OCI-LY3 (cell line): ENCODE results near the gene OTOA.
"Not testable (repeated sequence)": the region's sequence is repeated elsewhere in the genome, so short reads cannot be mapped to it uniquely, and the experiment has no call there.

Experiments
- H2AFZ ChIP-seq: fragments of 200-600, 300-600 bp; shearing (Covaris generic); 2 replicates; pipeline ENCODE4 v1.6.0; 2014; ENCODE audit warnings: antibody characterized with exemption, low read depth, low read length
- H3K27ac ChIP-seq: fragments of 200-600, 300-600 bp; sonication (generic); 2 replicates; pipeline ENCODE4 v1.5.1; 2014; ENCODE audit warnings: mild to moderate bottlenecking, low read length, moderate library complexity, mixed read lengths
- H3K27me3 ChIP-seq: fragments of 200-600, 300-600 bp; sonication (generic); 2 replicates; pipeline ENCODE4 v1.6.1; 2014; ENCODE audit warnings: low read depth, low read length, mixed read lengths
- H3K36me3 ChIP-seq: fragments of 200-600, 300-600 bp; sonication (generic); replicated peaks from 2 replicates; pipeline ENCODE3; 2014; ENCODE audit warnings: low read depth, low read length, mixed read lengths
- H3K4me1 ChIP-seq: fragments of 300-600, 200-600 bp; sonication (generic); 2 replicates; pipeline ENCODE4 v1.6.1; 2014; ENCODE audit warnings: low read length, mixed read lengths
- H3K4me2 ChIP-seq: fragments of 200-600, 300-600 bp; sonication (generic); 2 replicates; pipeline ENCODE4 v1.6.1; 2014; ENCODE audit warnings: low read length, mixed read lengths
- H3K4me3 ChIP-seq: fragments of 300-600, 200-600 bp; sonication (generic); 2 replicates; pipeline ENCODE4 v1.5.1; 2014; ENCODE audit warnings: antibody characterized with exemption, mild to moderate bottlenecking, low read length, moderate library complexity
- H3K79me2 ChIP-seq: fragments of 300-600, 200-600 bp; shearing (Covaris generic); 2 replicates; pipeline ENCODE4 v1.6.1; 2014; ENCODE audit warnings: mild to moderate bottlenecking, low read length, mixed read lengths
- H3K9ac ChIP-seq: fragments of 300-600, 200-600 bp; shearing (Covaris generic); 2 replicates; pipeline ENCODE4 v1.6.0; 2014; ENCODE audit warnings: mild to moderate bottlenecking, low read length, moderate library complexity
- H3K9me3 ChIP-seq: fragments of 200-600, 300-600 bp; shearing (Covaris generic); 2 replicates; pipeline ENCODE4 v1.6.1; 2014; ENCODE audit warnings: low read length, mixed read lengths; ENCODE audit not compliant: insufficient read depth
- H4K20me1 ChIP-seq: fragments of 200-600, 300-600 bp; sonication (generic); 2 replicates; pipeline ENCODE4 v1.6.1; 2016; ENCODE audit warnings: low read length, mixed read lengths; ENCODE audit not compliant: insufficient read depth
- EZH2phosphoT487 ChIP-seq: fragments of 200-600 bp; shearing (Covaris generic); IDR thresholded peaks from 2 replicates; pipeline ENCODE4 v1.6.1; 2018; ENCODE audit warnings: antibody characterized with exemption, mixed run types, low read depth
- TF ChIP-seq, protein P1 (sequence below): fragments of 200-600, 300-600 bp; sonication (generic); IDR thresholded peaks from 2 replicates; pipeline ENCODE4 v1.5.1; 2014; ENCODE audit warnings: antibody characterized with exemption, low read length, low read depth

OTOA gene

DNA sequence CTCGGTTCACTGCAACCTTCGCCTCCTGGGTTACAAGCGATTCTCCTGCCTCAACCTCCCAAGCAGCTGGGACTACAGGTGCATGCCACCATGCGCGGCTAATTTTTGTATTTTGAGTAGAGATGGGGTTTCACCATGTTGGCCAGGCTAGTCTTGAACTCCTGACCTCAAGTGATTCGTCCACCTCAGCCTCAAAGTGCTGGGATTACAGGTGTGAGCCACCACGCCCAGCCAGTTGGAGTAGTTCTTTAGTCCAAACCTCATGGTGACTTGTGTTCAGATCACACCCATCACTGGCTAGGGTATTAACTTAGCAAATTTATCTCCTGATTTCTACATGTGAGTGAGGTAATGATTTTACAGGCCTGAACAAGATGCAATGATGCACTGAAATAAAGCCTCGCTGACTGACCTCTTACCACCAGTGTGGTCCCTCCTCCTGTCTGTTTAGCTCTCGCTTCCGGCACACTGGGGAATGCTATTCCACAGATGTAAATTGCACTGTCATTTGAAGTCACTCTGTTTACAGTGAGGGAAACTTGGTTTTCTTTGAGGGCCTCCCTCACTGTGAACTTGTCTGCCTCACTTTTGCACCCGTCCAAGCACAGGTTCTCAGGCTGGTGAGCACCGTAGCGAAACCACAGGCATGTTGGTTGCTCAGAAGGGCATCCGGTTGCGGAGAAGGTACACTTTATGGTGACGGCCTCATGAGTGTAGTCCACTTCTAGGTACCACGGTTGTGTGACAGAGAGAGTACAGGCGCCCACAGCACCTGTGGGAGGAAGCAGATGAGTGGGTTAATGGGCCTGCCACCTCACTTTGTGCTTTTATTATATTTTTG lies 16.8 kb upstream of the OTOA start:
- peak overlapping the region; percentile 74; the same call in 1 of the 2 replicates for H3K9ac ChIP-seq
- peak overlapping the region; percentile 95 for H3K27ac ChIP-seq

DNA sequence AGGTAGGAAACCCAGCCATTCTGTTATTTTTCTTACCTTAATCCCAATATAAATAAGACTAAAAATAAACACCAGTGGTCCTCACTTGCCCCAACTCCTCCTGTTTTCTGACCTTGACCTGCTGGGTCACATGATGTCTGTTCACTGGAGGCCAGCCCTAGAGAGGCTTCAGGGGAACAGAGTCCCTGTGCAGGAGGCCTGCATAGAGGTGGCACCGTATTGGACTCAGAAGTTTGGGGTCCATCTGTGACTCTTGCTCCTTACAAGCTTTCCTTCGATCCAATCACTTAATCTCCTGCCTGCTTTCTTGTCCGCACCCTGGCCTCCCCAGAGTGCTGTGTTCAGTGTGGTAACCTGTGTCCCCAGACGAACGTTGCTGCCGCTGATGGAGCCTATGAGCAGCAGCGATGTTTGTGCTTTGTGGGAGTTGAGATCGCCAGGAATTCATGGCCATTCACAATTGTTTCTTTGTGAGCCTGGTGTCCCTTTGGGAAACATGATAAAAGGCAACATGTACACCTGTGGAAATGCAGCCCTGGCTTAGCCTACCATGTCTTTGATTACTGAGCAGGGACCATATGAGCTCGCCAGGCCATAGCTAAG lies 16.1 kb upstream of the OTOA start:
- Histone ChIP-seq H3K9me3 (no peaks in the 10 kb centered on the region), H3K4me1 (peaks cover 66% of the 10 kb centered on the region), H3K27me3 (no peaks in the 10 kb centered on the region), H3K79me2 (peaks cover 31% of the 10 kb centered on the region), H3K4me2 (peak overlapping the region; percentile 82), H3K4me3 (no peak overlapping the region), H2AFZ (no peak overlapping the region), H3K36me3 (no peaks in the 10 kb centered on the region), H3K9ac (peak overlapping the region; percentile 74; the same call in 1 of the 2 replicates), H3K27ac (peak overlapping the region; percentile 95), H4K20me1 (no peaks in the 10 kb centered on the region)
- no peak for TF ChIP-seq EZH2phosphoT487
- TF ChIP-seq, protein P1, sequence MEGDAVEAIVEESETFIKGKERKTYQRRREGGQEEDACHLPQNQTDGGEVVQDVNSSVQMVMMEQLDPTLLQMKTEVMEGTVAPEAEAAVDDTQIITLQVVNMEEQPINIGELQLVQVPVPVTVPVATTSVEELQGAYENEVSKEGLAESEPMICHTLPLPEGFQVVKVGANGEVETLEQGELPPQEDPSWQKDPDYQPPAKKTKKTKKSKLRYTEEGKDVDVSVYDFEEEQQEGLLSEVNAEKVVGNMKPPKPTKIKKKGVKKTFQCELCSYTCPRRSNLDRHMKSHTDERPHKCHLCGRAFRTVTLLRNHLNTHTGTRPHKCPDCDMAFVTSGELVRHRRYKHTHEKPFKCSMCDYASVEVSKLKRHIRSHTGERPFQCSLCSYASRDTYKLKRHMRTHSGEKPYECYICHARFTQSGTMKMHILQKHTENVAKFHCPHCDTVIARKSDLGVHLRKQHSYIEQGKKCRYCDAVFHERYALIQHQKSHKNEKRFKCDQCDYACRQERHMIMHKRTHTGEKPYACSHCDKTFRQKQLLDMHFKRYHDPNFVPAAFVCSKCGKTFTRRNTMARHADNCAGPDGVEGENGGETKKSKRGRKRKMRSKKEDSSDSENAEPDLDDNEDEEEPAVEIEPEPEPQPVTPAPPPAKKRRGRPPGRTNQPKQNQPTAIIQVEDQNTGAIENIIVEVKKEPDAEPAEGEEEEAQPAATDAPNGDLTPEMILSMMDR = no peak

More for the DNA sequence above, 16.8 kb upstream of the OTOA start:
- Histone ChIP-seq H3K4me1 (peaks cover 66% of the 10 kb centered on the region), H3K36me3 (no peaks in the 10 kb centered on the region), H3K4me2 (peak overlapping the region; percentile 82), H3K27me3 (no peaks in the 10 kb centered on the region), H3K4me3 (peak overlapping the region; percentile 61), H2AFZ (no peak overlapping the region), H3K79me2 (peaks cover 31% of the 10 kb centered on the region), H4K20me1 (no peaks in the 10 kb centered on the region), H3K9me3 (no peaks in the 10 kb centered on the region)
- TF ChIP-seq, protein P1 = no peak
- no peak for TF ChIP-seq EZH2phosphoT487

DNA sequence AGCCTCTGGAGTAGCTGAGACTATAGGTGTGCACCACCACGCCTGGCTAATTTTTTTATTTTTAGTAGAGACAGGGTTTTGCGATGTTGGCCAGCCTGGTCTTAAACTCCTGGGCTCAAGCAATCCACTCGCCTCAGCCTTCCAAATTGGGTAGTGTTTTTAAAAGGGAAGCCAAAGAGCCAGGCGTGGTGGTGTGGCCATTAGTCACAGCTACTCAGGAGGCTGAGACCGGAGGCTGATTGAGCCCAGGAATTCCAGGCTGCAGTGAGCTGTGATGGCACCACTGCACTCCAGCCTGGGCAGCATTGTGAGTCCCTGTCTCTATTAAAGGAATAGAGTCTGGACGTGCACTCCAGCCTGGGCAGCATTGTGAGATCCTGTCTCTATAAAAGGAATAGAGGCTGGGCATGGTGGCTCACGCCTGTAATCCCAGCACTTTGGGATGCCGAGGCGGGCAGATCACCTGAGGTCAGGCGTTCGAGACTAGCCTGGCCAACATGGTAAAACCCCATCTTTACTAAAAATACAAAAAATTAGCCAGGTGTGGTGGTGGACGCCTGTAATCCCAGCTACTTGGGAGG lies 13.9 kb upstream of the OTOA start:
- H3K79me2 ChIP-seq = peaks cover 31% of the 10 kb centered on the region
- not testable (repeated sequence) for H3K9ac ChIP-seq, H3K27ac ChIP-seq, H3K27me3 ChIP-seq, H4K20me1 ChIP-seq, H3K36me3 ChIP-seq, H3K9me3 ChIP-seq, H3K4me2 ChIP-seq, H2AFZ ChIP-seq, H3K4me3 ChIP-seq
- peaks cover 59% of the 10 kb centered on the region for H3K4me1 ChIP-seq

DNA sequence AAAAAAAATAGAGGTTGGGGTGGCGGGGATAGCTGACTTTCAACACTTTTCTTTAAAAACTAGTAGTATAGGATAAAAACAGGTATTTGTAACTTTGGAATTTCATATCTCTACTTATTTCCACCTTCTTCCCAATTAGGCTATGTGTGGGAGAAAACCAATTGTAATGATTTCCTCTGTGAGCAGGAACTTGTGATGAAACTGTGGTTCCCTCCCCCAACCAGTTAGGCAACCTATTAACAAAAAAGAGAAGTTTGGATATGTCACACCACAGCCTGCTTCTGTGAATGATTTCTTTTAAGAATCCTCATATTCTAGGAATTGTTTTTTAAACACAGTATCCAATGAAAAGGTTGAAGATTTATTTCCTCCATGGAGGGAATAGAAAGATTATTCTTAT lies 13.2 kb upstream of the OTOA start:
- Histone ChIP-seq H3K79me2 (peaks cover 33% of the 10 kb centered on the region), H3K27me3 (no peaks in the 10 kb centered on the region), H3K27ac (peak overlapping the region; percentile 2; the same call in 1 of the 2 replicates), H3K9ac (no peak overlapping the region), H2AFZ (no peak overlapping the region), H3K9me3 (no peaks in the 10 kb centered on the region), H3K4me3 (no peak overlapping the region), H3K4me2 (peak overlapping the region; percentile 14), H3K4me1 (peaks cover 62% of the 10 kb centered on the region), H3K36me3 (peaks cover 10% of the 10 kb centered on the region), H4K20me1 (no peaks in the 10 kb centered on the region)
- TF ChIP-seq, protein P1 = no peak
- no peak for TF ChIP-seq EZH2phosphoT487
